GM12878 (cell line): ENCODE measurements around the gene ITPR2. TPM values are rescaled to one million over a fixed set of nuclear protein-coding genes. Genes with fewer than 3 reads are reported as not detected.

Experiments used
- ATAC-seq: fragments of 200-7000 bp; cut with Tn5 transposase; 3 replicates; pipeline ENCODE4 v1.9.1; 2020; ENCODE audit warnings: mild to moderate bottlenecking, moderate library complexity
- BruUV-seq: library from RNA; stranded (reverse); fragments of 400-500 nt; replicated peaks from 2 replicates; lab custom pipeline; 2021; lab: Mats Ljungman, UMichigan
- CTCF ChIA-PET: fragments of 300-600 bp; sonication (Branson Sonifier 250); formaldehyde crosslinking; extraction: SDS; loops from one replicate; lab custom pipeline; 2021; ENCODE audit warnings: inconsistent platforms; lab: Yijun Ruan, JAX
- POLR2A ChIA-PET: fragments of 350-600 bp; formaldehyde crosslinking; extraction: SDS; loops from one replicate; lab custom pipeline; 2021; ENCODE audit warnings: inconsistent platforms; lab: Charles Lee
- RAD21 ChIA-PET: fragments of 300-600 bp; sonication (Branson Sonifier 250); formaldehyde crosslinking; loops from one replicate; lab custom pipeline; 2023; ENCODE audit warnings: antibody characterized with exemption; ENCODE audit not compliant: unreplicated experiment; lab: Charles Lee
- SMC1A ChIA-PET: fragments of 300-600 bp; sonication (Branson Sonifier 250); formaldehyde crosslinking; loops from one replicate; lab custom pipeline; 2023; ENCODE audit not compliant: unreplicated experiment, uncharacterized antibody; lab: Charles Lee
- DNase-seq: peaks from one replicate; pipeline ENCODE4 v3.0.0-alpha.2; 2011; ENCODE audit warnings: low read depth, low spot score
- FAIRE-seq: peaks from 3 replicates; lab custom pipeline; 2011; peaks lifted over from hg19 to GRCh38; lab: Jason Lieb, UNC
- H2AFZ ChIP-seq: 2 replicates; pipeline ENCODE4 v1.6.0; 2011; ENCODE audit warnings: low read depth, low read length, control low read depth; ENCODE audit not compliant: control insufficient read depth
- H3K27ac ChIP-seq: 2 replicates; pipeline ENCODE4 v1.5.1; 2011; ENCODE audit warnings: control low read depth; ENCODE audit not compliant: control insufficient read depth, insufficient read depth
- H3K27me3 ChIP-seq, 2 experiments: replicated peaks in 1 of 2; 2 replicates each; pipeline versions ENCODE4 v1.6.0 to v1.6.1; 2011; ENCODE audit warnings: low read length in 1 of 2; ENCODE audit not compliant: control insufficient read depth in 2 of 2, insufficient read depth in 2 of 2
- H3K36me3 ChIP-seq, 2 experiments: 2 replicates each; pipeline ENCODE4 v1.5.1; 2011; ENCODE audit warnings: low read length in 1 of 2; ENCODE audit not compliant: control insufficient read depth in 2 of 2, insufficient read depth in 2 of 2
- H3K4me1 ChIP-seq: 2 replicates; pipeline ENCODE4 v1.6.1; 2011; ENCODE audit warnings: mild to moderate bottlenecking, low read length, moderate library complexity, mixed read lengths; ENCODE audit not compliant: control insufficient read depth, insufficient read depth
- H3K4me2 ChIP-seq: 2 replicates; pipeline ENCODE4 v1.6.0; 2011; ENCODE audit warnings: control low read depth; ENCODE audit not compliant: control insufficient read depth, insufficient read depth
- H3K4me3 ChIP-seq: fragments of 200-600 bp; sonication (generic); 2 replicates; pipeline ENCODE4 v1.5.1; 2016
- H3K79me2 ChIP-seq: 2 replicates; pipeline ENCODE4 v1.6.0; 2011; ENCODE audit warnings: low read length; ENCODE audit not compliant: control insufficient read depth, insufficient read depth
- H3K9ac ChIP-seq: 2 replicates; pipeline ENCODE4 v1.8.0; 2011; ENCODE audit warnings: low read length, control low read depth, mixed read lengths; ENCODE audit not compliant: control insufficient read depth, insufficient read depth
- H3K9me3 ChIP-seq: replicated peaks from 3 replicates; pipeline ENCODE4 v1.5.1; 2011; ENCODE audit warnings: mild to moderate bottlenecking, low read length; ENCODE audit not compliant: control insufficient read depth, insufficient read depth
- H4K20me1 ChIP-seq: 2 replicates; pipeline ENCODE4 v1.6.0; 2011; ENCODE audit not compliant: control insufficient read depth, insufficient read depth
- ASH2L ChIP-seq: fragments of 300-600, 200-600 bp; sonication (generic); IDR thresholded peaks from 2 replicates; pipeline ENCODE4 v1.6.1; 2017; ENCODE audit warnings: low read depth, mild to moderate bottlenecking, borderline replicate concordance
- BMI1 ChIP-seq: fragments of 450-650 bp; IDR thresholded peaks from 2 replicates; pipeline ENCODE4 v1.6.1; 2016; ENCODE audit warnings: mild to moderate bottlenecking, moderate library complexity, borderline replicate concordance
- BRCA1 ChIP-seq: IDR thresholded peaks from 2 replicates; pipeline ENCODE4 v1.6.1; 2011; ENCODE audit warnings: low read depth, low read length, improper control_type of control experiment
- CHD2 ChIP-seq: IDR thresholded peaks from 2 replicates; pipeline ENCODE4 v1.6.1; 2011; ENCODE audit warnings: low read depth, low read length, improper control_type of control experiment, borderline replicate concordance
- CHD4 ChIP-seq: fragments of 200-600 bp; sonication (generic); IDR thresholded peaks from 2 replicates; pipeline ENCODE4 v1.6.1; 2016; ENCODE audit warnings: mild to moderate bottlenecking
- MYB ChIP-seq: fragments of 150-350 bp; IDR thresholded peaks from 2 replicates; pipeline ENCODE4 v1.6.1; 2014; ENCODE audit warnings: mild to moderate bottlenecking, low read depth, low read length, borderline replicate concordance
- NFXL1 ChIP-seq: fragments of 450-650 bp; IDR thresholded peaks from 2 replicates; pipeline ENCODE4 v1.6.1; 2017; ENCODE audit warnings: antibody characterized with exemption, mild to moderate bottlenecking, borderline replicate concordance
- PAX5 ChIP-seq: IDR thresholded peaks from 2 replicates; pipeline ENCODE4 v1.6.1; 2011; ENCODE audit warnings: low read depth, low read length, borderline replicate concordance
- SIN3A ChIP-seq: IDR thresholded peaks from 2 replicates; pipeline ENCODE4 v1.6.1; 2012; ENCODE audit warnings: low read depth, low read length, improper control_type of control experiment
- SREBF1 ChIP-seq: IDR thresholded peaks from 2 replicates; pipeline ENCODE4 v1.6.1; 2012; ENCODE audit warnings: mild to moderate bottlenecking, low read length
- STAT1 ChIP-seq: fragments of 450-650 bp; conservative IDR thresholded peaks from 2 replicates; pipeline ENCODE4 v1.6.1; 2014; ENCODE audit warnings: antibody characterized with exemption, mild to moderate bottlenecking
- ZNF207 ChIP-seq: fragments of 450-650 bp; IDR thresholded peaks from 2 replicates; pipeline ENCODE4 v1.6.1; 2014; ENCODE audit warnings: antibody characterized with exemption, mild to moderate bottlenecking, borderline replicate concordance
- ZNF24 ChIP-seq: fragments of 450-650 bp; IDR thresholded peaks from 2 replicates; pipeline ENCODE4 v1.6.1; 2017; ENCODE audit warnings: antibody characterized with exemption, mild to moderate bottlenecking
- whole genome bisulfite sequencing: methylation state at CpG from one replicate; pipeline ENCODE4 v1.1.6; 2016; ENCODE audit warnings: low lambda C conversion rate; ENCODE audit not compliant: insufficient replicate concordance, insufficient coverage; ENCODE audit errors: missing lambda C conversion rate; 5-methylcytosine and 5-hydroxymethylcytosine counted together
- in situ Hi-C: fragments of 300-500 bp; cut with MboI; formaldehyde crosslinking; loops from 9 replicates; pipeline ENCODE4 v1.14.3; 2018; ENCODE audit warnings: mixed read lengths
- intact Hi-C: fragments of 100-400 bp; cut with micrococcal nuclease; formaldehyde crosslinking; loops from one replicate; pipeline ENCODE4 v1.14.2; 2022; ENCODE audit not compliant: unreplicated experiment
- polyA plus RNA-seq, 11 experiments: library from polyadenylated mRNA; depleted of rRNA in 4 of 11; unstranded in 6 of 11; stranded (reverse) in 5 of 11; fragments of >200 nt; fragmentation: Nextera tagmentation in 4 of 11; fragmentation: Illumina TruSeq in 1 of 11; extraction: Ambion mirVana in 4 of 11; extraction: Trizol in 1 of 11; gene quantifications; 1 replicate in 1 of 11; 2 replicates in 10 of 11; pipeline versions ENCODE4 v1.2.1 to v1.2.3, GENCODE V29; 2011 to 2016; ENCODE audit warnings: inconsistent platforms in 2 of 11, missing spikeins in 2 of 11, low read depth in 1 of 11
- total RNA-seq, 4 experiments: library from RNA; depleted of rRNA in 3 of 4; stranded (reverse); fragments of >200 nt in 3 of 4; fragmentation: Illumina TruSeq in 1 of 4; extraction: Trizol in 1 of 4; gene quantifications; 2 replicates each; pipeline versions ENCODE4 v1.2.1 to v1.2.3, GENCODE V29; 2013 to 2021
- TF ChIP-seq, protein P1 (sequence below): fragments of 450-650 bp; IDR thresholded peaks from 2 replicates; pipeline ENCODE4 v1.6.1; 2017; ENCODE audit warnings: low read depth, mild to moderate bottlenecking, moderate library complexity
- TF ChIP-seq, protein P2 (sequence below): fragments of 450-650 bp; formaldehyde crosslinking; IDR thresholded peaks from 2 replicates; pipeline ENCODE4 v1.4.0; 2020; ENCODE audit warnings: mild to moderate bottlenecking, moderate library complexity
- TF ChIP-seq, protein P3 (sequence below): fragments of 450-650 bp; IDR thresholded peaks from 2 replicates; pipeline ENCODE4 v1.6.1; 2017; ENCODE audit warnings: mild to moderate bottlenecking

The ITPR2 gene
- total and polyA plus RNA-seq, 10 of the 15 experiments (the other 5 are each of a cell fraction or from before 2014, with no cell fraction given), result 7.5 to 76.2 (median 47.1) TPM

DNA sequence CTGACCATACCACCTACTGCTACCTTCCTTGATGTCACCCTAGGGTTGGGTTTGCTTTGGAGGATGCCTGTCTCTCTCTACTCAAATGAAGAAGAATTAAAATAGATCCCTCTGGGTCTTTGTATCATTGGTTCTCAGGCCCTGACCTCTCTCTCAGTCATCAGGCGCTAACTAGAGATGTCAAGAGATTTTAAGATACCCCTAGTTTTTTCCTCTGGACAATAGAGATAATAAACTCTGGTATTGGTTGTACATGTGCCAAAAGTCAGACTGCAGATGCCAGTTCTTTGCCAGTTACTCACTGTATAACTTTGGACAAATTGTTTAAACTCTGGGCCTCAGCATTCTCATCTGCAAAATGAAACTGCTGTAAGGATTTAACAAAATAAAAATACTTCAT is 31.5 kb downstream of the ITPR2 start:
- CTCF ChIA-PET, result interaction anchor here (0.9 kb wide), 1 partner anchor 29 kb away, joined by 3 read pairs; no protein-coding TSS in a partner anchor
- TF ChIP-seq STAT1 (no peak), ASH2L (no peak), MYB (no peak), NFXL1 (no peak), ZNF24 (no peak), SREBF1 (no peak), ZNF207 (no peak), PAX5 (no peak), SIN3A (no peak), CHD2 (no peak), BMI1 (no peak), CHD4 (no peak), BRCA1 (no peak)
- TF ChIP-seq, protein P1, sequence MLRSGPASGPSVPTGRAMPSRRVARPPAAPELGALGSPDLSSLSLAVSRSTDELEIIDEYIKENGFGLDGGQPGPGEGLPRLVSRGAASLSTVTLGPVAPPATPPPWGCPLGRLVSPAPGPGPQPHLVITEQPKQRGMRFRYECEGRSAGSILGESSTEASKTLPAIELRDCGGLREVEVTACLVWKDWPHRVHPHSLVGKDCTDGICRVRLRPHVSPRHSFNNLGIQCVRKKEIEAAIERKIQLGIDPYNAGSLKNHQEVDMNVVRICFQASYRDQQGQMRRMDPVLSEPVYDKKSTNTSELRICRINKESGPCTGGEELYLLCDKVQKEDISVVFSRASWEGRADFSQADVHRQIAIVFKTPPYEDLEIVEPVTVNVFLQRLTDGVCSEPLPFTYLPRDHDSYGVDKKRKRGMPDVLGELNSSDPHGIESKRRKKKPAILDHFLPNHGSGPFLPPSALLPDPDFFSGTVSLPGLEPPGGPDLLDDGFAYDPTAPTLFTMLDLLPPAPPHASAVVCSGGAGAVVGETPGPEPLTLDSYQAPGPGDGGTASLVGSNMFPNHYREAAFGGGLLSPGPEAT, result no peak
- TF ChIP-seq, protein P2, sequence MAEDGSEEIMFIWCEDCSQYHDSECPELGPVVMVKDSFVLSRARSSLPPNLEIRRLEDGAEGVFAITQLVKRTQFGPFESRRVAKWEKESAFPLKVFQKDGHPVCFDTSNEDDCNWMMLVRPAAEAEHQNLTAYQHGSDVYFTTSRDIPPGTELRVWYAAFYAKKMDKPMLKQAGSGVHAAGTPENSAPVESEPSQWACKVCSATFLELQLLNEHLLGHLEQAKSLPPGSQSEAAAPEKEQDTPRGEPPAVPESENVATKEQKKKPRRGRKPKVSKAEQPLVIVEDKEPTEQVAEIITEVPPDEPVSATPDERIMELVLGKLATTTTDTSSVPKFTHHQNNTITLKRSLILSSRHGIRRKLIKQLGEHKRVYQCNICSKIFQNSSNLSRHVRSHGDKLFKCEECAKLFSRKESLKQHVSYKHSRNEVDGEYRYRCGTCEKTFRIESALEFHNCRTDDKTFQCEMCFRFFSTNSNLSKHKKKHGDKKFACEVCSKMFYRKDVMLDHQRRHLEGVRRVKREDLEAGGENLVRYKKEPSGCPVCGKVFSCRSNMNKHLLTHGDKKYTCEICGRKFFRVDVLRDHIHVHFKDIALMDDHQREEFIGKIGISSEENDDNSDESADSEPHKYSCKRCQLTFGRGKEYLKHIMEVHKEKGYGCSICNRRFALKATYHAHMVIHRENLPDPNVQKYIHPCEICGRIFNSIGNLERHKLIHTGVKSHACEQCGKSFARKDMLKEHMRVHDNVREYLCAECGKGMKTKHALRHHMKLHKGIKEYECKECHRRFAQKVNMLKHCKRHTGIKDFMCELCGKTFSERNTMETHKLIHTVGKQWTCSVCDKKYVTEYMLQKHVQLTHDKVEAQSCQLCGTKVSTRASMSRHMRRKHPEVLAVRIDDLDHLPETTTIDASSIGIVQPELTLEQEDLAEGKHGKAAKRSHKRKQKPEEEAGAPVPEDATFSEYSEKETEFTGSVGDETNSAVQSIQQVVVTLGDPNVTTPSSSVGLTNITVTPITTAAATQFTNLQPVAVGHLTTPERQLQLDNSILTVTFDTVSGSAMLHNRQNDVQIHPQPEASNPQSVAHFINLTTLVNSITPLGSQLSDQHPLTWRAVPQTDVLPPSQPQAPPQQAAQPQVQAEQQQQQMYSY (CRISPR knock-in tag), result no peak
- TF ChIP-seq, protein P3, sequence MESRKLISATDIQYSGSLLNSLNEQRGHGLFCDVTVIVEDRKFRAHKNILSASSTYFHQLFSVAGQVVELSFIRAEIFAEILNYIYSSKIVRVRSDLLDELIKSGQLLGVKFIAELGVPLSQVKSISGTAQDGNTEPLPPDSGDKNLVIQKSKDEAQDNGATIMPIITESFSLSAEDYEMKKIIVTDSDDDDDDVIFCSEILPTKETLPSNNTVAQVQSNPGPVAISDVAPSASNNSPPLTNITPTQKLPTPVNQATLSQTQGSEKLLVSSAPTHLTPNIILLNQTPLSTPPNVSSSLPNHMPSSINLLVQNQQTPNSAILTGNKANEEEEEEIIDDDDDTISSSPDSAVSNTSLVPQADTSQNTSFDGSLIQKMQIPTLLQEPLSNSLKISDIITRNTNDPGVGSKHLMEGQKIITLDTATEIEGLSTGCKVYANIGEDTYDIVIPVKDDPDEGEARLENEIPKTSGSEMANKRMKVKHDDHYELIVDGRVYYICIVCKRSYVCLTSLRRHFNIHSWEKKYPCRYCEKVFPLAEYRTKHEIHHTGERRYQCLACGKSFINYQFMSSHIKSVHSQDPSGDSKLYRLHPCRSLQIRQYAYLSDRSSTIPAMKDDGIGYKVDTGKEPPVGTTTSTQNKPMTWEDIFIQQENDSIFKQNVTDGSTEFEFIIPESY, result no peak

More for the DNA sequence above, 31.5 kb downstream of the ITPR2 start:
- peaks cover 2% of the 10 kb centered on the region; the same call in 1 of the 3 replicates for H3K9me3 ChIP-seq
- no peak overlapping the region for H2AFZ ChIP-seq
- ChIA-PET SMC1A (interaction anchor here (2.5 to 7.2 kb wide), 3 partner anchors 10 to 19 kb away, joined by 9 to 29 read pairs (median 11); no protein-coding TSS in a partner anchor), POLR2A (interaction anchor here (0.6 to 1.8 kb wide), 4 partner anchors 10 to 85 kb away, joined by 3 to 5 read pairs (median 4); partner anchors contain the start of gene ITPR2), RAD21 (no interaction called here)
- no peak for DNase-seq
- no peak overlapping the region for H3K9ac ChIP-seq
- in situ Hi-C loops (no loop called here), intact Hi-C loops (no loop called here)
- peaks cover 7 to 8% of the 10 kb centered on the region in 2 experiments; a peak in 2 of 4 replicates for H3K36me3 ChIP-seq
- H3K4me1 ChIP-seq, result peaks cover 24% of the 10 kb centered on the region
- no TSS peak for BruUV-seq
- 100% methylated on average over 1 of the region's 1 CpG for WGBS
- no peak for ATAC-seq
- no peak overlapping the region for H3K27ac ChIP-seq
- no peak for FAIRE-seq
- H3K4me2 ChIP-seq, result no peak overlapping the region
- H3K4me3 ChIP-seq, result no peak overlapping the region
- H4K20me1 ChIP-seq, result no peaks in the 10 kb centered on the region
- peaks cover 38% of the 10 kb centered on the region for H3K79me2 ChIP-seq
- no peaks in the 10 kb centered on the region for H3K27me3 ChIP-seq
